HG03139 (cell line): Measurements from ENCODE around the gene RDM1.
A peak's percentile ranks its signal among the peaks of the same experiment; 100 is the strongest.
"Not testable (repeated sequence)": the region's sequence is repeated elsewhere in the genome, so short reads cannot be mapped to it uniquely, and the experiment has no call there.

Experiments
- ATAC-seq: cut with Tn5 transposase; IDR thresholded peaks from one replicate; pipeline ENCODE4 v1.9.1; 2021; ENCODE audit not compliant: unreplicated experiment

The RDM1 gene

GRCh38 chr17:35900708-35901480 is 29.7 kb downstream of the RDM1 start:
- ATAC-seq, result no peak

- no peak for ATAC-seq
Measured at GRCh38 chr17:35900280-35900679, 30.3 kb downstream of the RDM1 start.

- ATAC-seq, result no peak
Measured at GRCh38 chr17:35898283-35899070, 32.1 kb downstream of the RDM1 start.

DNA sequence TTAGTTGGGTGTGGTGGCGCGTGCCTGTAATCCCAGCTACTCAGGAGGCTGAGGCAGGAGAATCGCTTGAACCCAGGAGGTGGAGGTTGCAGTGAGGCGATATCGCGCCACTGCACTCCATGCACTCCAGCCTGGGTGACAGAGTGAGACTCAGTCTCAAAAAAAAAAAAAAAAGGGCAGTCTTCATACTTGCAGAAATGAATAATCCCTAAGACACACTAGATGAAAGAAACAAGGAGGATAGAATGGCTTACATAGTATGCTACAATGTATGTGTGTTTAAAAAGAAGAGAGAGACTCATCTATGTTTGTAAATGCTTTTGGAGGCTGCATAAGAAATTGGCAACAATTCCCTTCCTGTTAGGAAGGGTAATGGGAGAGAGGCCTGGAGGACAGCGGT is 32.8 kb downstream of the RDM1 start:
- ATAC-seq, result not testable (repeated sequence)

- no peak for ATAC-seq
Measured at GRCh38 chr17:35895636-35896587, 34.7 kb downstream of the RDM1 start.

DNA sequence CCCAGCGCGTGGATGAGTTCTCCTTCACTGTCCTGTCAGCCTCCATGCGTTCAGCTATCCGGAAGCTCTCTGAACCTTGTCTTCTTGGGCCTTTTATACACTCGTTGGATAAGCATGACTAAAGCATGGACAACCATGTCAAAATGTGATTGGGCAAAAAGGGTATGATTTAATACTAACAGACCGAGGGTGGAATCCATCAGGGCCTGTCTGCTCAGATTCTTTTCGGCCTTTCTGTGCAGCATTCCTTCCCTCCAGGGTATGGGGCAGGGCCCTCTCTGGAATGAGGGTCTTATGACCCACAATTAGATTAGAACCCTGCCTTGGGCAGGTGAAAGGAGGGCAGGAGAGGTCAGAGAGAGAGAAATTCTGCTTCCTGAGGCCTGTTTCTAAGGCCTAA is 36.4 kb downstream of the RDM1 start:
- no peak for ATAC-seq

DNA sequence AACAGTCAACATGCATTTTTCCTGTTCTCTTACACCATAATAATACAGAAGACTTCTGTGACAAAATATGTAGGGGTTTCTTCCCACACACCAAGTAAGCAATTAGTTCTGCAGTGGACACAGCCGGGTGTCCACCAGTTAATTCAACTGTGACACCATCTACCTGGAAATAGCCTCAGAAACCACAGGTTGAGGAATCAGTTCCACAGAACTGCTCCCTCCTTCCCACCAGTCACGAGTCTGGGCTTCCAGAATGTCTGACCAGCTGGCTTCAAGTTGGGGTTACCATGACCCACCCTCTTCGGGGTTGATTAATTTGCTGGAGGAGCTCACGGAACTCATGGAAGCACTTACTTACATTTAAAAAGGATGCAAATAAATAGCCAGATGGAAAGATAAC is 36.8 kb downstream of the RDM1 start:
- ATAC-seq, result no peak

- no peak for ATAC-seq
Measured at GRCh38 chr17:35892091-35893035, 38.2 kb downstream of the RDM1 start.

DNA sequence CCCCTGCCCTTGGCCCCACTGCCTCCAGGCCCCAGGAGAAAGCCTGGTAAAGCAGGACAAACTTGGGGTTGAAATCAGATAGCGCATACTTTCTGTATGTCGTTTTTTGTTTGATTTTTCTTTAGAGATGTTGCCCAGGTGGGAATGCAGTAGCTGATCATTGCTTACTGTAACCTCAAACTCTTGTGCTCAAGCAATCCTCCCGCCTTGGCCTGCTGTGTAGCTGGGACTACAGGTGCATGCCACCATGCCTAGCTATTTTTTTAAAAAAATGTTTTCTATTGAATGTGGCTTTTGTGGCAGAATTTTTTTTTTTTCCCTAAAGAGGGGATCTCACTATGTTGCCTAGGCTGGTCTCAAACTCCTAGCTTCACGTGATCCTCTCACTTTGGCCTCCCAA is 39.3 kb downstream of the RDM1 start:
- ATAC-seq, result no peak

- no peak for ATAC-seq
Measured at GRCh38 chr17:35890774-35891155, 39.8 kb downstream of the RDM1 start.

- no peak for ATAC-seq
Measured at GRCh38 chr17:35889818-35890773, 40.5 kb downstream of the RDM1 start.

DNA sequence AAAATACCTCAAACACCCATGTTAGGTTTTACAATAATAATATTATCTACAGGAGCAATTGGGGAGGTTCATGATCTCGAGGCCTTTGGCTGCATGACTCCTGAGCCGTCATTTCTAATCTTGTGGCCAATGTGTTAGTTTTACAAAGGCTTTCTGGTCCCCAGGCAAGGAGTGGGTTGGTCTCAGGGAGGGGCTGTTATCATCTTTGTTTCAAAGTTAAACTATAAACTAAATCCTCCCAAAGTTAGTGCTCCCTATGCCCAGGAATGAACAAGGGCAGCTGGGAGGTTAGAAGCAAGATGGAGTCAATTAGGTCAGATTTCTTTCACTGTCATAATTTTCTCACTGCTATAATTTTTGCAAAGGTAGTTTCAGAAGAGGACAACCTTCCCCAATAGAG is 41.3 kb downstream of the RDM1 start:
- ATAC-seq, result no peak

- ATAC-seq, result peak; percentile 87
Measured at GRCh38 chr17:35879773-35880654, 50.6 kb downstream of the RDM1 start, which contains the start of gene CCL5. Gene CCL5 (minus strand): TSS chr17:35880360.

GRCh38 chr17:35878361-35878760 is 52.2 kb downstream of the RDM1 start:
- no peak for ATAC-seq

- ATAC-seq, result no peak
Measured at GRCh38 chr17:35877345-35878029, 53.1 kb downstream of the RDM1 start.

- no peak for ATAC-seq
Measured at GRCh38 chr17:35876534-35876933, 54.0 kb downstream of the RDM1 start.

DNA sequence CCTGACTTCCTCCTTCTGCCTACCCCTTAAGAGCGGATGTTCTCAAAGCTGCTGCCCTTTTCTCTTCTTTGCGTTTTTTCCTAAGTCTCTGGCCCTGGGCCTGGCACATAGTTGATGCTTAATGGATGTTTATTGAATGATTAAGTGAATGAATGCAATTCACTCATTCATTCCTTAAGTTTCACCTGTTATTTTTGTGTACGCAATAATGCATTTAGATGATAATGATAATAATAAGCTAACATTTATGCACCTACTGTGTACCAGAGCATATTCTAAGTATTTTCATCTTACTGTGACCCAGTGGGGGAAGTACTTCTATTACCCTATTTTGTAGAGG is 54.8 kb downstream of the RDM1 start:
- ATAC-seq, result no peak
